Esophagus squamous epithelium (tissue), 5 donors: ENCODE measurements around the gene PLSCR2. TPM values are rescaled to one million over a fixed set of nuclear protein-coding genes. Genes with fewer than 3 reads are reported as not detected.

ENCODE experiments used
- DNase-seq: peaks from one replicate; lab custom pipeline; 2025; lab: John Stamatoyannopoulos, UW
- H3K27ac ChIP-seq, 4 donors: fragments of 200-600 bp; sonication (generic); one replicate each; pipeline ENCODE4 v1.5.1; 2016 to 2019; ENCODE audit warnings: mild to moderate bottlenecking in 1 of 4
- H3K27me3 ChIP-seq, 4 donors: fragments of 200-600 bp; sonication (generic); 1 replicate in 3 of 4; 2 replicates in 1 of 4; pipeline versions ENCODE4 v1.5.1 to v1.6.0; 2017 to 2021; ENCODE audit warnings: antibody characterized with exemption in 1 of 4
- H3K36me3 ChIP-seq, 3 donors: fragments of 200-600 bp; sonication (generic); one replicate each; pipeline ENCODE4 v1.5.1; 2016 to 2019
- H3K4me1 ChIP-seq, 3 donors: fragments of 200-600 bp; sonication (generic); one replicate each; pipeline ENCODE4 v1.5.1; 2017 to 2019
- H3K4me3 ChIP-seq, 4 donors: fragments of 200-600 bp; sonication (generic); 1 replicate in 3 of 4; 2 replicates in 1 of 4; pipeline ENCODE4 v1.5.1; 2016 to 2019; ENCODE audit warnings: mild to moderate bottlenecking in 2 of 4, moderate library complexity in 1 of 4
- H3K9me3 ChIP-seq, 3 donors: fragments of 200-600 bp; sonication (generic); one replicate each; pipeline ENCODE4 v1.5.1; 2016 to 2019
- POLR2A ChIP-seq, 4 donors: fragments of 450-650 bp; IDR thresholded peaks; one replicate each; pipeline ENCODE4 v1.6.1; 2017; ENCODE audit warnings: antibody characterized with exemption in 4 of 4, mild to moderate bottlenecking in 4 of 4, moderate library complexity in 3 of 4
- WGBS, 2 donors: methylation state at CpG; one replicate each; pipeline ENCODE4 v1.1.5; 2018; 5-methylcytosine and 5-hydroxymethylcytosine counted together
- intact Hi-C: fragments of 100-400 bp; cut with DNase I; formaldehyde crosslinking; loops from one replicate; pipeline ENCODE4 v1.15.0; 2022
- total RNA-seq, 4 donors: library from RNA; depleted of rRNA; stranded (reverse); fragments of >200 nt; gene quantifications; one replicate each; pipeline ENCODE4 v1.1.0, GENCODE V29; 2016
- TF ChIP-seq, protein P1 (sequence below), 6 experiments: fragments of 450-650 bp in 4 of 6; fragments of 200-600 bp in 2 of 6; sonication (generic) in 2 of 6; IDR thresholded peaks; one replicate each; pipeline ENCODE4 v1.5.1; 2016 to 2019; ENCODE audit warnings: antibody characterized with exemption in 6 of 6, mild to moderate bottlenecking in 4 of 6, moderate library complexity in 4 of 6
- donor health status: DM: yes; HTN: yes; CAD: no.

Gene PLSCR2
- total RNA-seq, 4 donors from 2014 or later: not detected

DNA sequence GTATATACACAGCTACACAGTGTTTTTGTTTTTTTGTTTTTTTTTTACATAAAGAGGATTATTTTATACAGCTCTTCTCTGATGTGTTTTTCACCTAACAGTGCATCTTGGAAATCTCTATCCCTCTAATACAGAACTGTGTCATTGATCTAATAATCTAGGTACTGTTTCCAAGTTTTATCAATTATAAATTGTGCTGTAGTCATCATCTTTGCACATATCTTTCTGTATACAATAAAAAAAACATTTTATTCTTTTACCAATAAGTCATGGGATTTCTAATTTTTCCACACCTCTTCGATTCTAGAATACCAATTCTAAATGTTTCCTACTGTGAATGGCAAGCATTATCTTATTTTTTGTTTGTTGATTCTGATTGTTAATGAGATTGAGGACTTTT lies 1.7 kb upstream of the PLSCR2 start:
- intact Hi-C loops: no loop called here
- 80 to 90% methylated on average over 1 of the region's 1 CpG for whole genome bisulfite sequencing, 2 donors
- Histone ChIP-seq H3K27me3 (no peaks in the 10 kb centered on the region), H3K4me3 (no peak overlapping the region), H3K9me3 (no peaks in the 10 kb centered on the region), H3K36me3 (no peaks in the 10 kb centered on the region), H3K27ac (no peak overlapping the region), H3K4me1 (peaks cover 0 to 20% (median 5%) of the 10 kb centered on the region in 3 donors)
- TF ChIP-seq, protein P1, sequence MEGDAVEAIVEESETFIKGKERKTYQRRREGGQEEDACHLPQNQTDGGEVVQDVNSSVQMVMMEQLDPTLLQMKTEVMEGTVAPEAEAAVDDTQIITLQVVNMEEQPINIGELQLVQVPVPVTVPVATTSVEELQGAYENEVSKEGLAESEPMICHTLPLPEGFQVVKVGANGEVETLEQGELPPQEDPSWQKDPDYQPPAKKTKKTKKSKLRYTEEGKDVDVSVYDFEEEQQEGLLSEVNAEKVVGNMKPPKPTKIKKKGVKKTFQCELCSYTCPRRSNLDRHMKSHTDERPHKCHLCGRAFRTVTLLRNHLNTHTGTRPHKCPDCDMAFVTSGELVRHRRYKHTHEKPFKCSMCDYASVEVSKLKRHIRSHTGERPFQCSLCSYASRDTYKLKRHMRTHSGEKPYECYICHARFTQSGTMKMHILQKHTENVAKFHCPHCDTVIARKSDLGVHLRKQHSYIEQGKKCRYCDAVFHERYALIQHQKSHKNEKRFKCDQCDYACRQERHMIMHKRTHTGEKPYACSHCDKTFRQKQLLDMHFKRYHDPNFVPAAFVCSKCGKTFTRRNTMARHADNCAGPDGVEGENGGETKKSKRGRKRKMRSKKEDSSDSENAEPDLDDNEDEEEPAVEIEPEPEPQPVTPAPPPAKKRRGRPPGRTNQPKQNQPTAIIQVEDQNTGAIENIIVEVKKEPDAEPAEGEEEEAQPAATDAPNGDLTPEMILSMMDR (IDR thresholded peaks at IDR 0.05): no peak
- TF ChIP-seq POLR2A (IDR thresholded peaks at IDR 0.05): no peak
- DNase-seq: no peak

DNA sequence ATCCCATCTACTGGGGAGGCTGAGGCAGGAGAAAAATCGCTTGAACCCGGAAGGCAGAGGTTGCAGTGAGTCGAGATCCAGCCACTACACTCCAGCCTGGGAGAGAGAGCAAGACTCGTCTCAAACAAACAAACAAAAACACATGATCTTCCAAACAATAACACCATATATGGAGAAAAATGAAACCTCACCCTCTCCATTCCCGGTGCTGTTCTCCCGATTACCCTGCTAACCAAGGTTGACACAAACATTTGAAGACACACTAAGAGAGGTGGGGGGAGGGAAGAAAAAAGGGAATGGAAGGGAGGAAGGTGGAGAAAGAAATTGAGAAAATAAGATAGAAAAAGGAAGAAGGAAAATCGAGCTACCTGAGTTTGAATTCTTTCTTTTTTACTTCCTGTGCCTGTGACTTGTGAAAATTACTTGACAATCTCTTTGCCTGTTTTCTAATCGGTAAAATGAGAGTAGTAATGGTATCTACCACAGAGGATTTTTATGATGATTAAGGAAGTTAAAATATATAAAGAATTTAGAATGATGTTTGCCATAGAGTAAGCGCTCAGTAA lies 1.1 kb upstream of the PLSCR2 start:
- Histone ChIP-seq H3K27me3 (no peaks in the 10 kb centered on the region), H3K9me3 (no peaks in the 10 kb centered on the region), H3K4me1 (peaks cover 0 to 20% (median 5%) of the 10 kb centered on the region in 3 donors), H3K27ac (peak overlapping the region in 1 of 4 donors; percentile 91), H3K4me3 (no peak overlapping the region), H3K36me3 (no peaks in the 10 kb centered on the region)
- WGBS, 2 donors: 80 to 86% methylated on average over 9 of the region's 9 CpGs
- no peak for TF ChIP-seq POLR2A (IDR thresholded peaks at IDR 0.05)
- TF ChIP-seq, protein P1 (IDR thresholded peaks at IDR 0.05): no peak
- intact Hi-C loops: no loop called here
- no peak for DNase-seq

DNA sequence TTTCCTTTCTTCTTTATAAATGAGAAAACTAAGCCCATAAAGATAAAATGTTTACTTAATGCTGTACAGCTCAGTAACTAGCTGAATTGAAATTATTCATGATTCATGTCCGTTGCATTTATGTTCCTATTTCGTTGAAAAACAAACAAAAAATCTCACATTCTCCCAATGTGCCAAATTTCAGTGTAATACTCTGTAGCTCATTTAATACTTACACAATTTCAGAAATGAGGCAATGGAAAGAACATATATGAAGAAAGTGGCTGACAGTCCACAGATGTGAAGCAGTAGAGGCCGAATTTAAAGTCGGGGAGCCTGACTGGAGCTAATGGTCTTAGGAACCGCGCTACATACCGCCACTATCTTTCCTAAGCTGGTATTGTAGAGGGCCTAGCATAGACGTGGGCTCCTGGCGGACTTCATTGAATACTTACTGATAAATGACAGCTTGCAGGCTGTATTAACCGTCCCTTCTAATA lies 651 bp downstream of the PLSCR2 start:
- DNase-seq: no peak
- Histone ChIP-seq H3K4me1 (peaks cover 0 to 24% (median 10%) of the 10 kb centered on the region in 3 donors), H3K27ac (peak overlapping the region; percentile 81 to 91 (median 86)), H3K9me3 (no peaks in the 10 kb centered on the region), H3K27me3 (no peaks in the 10 kb centered on the region), H3K4me3 (peak overlapping the region in 3 of 4 donors; percentile 62 to 75 (median 67)), H3K36me3 (no peaks in the 10 kb centered on the region)
- TF ChIP-seq, protein P1 (IDR thresholded peaks at IDR 0.05): no peak
- TF ChIP-seq POLR2A (IDR thresholded peaks at IDR 0.05): no peak
- WGBS, 2 donors: 74 to 76% methylated on average over 10 of the region's 10 CpGs
- intact Hi-C loops: no loop called here

DNA sequence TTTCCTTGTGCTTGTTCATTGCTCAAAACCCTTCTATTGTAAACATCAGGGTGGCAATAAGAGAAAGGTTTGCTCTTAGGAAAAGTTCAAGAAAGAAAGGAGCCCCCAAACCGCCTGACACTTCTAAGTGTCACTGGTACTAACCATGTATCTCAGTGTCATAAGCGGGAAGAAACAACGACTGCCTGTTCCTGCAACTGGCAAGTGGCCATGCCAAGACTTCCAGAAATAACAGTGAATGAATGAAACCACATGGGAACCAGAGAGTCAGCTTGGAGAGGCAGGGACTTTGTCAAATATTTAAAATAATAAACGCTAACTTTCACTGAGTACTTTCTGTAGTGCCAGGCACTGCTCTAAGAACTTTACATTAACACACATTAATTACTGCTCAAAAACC lies 1.1 kb downstream of the PLSCR2 start:
- no peak for DNase-seq
- H3K36me3 ChIP-seq: no peaks in the 10 kb centered on the region
- no peaks in the 10 kb centered on the region for H3K27me3 ChIP-seq
- no peaks in the 10 kb centered on the region for H3K9me3 ChIP-seq
- no peak overlapping the region for H3K4me3 ChIP-seq
- peak overlapping the region in 1 of 4 donors; percentile 91 for H3K27ac ChIP-seq
- H3K4me1 ChIP-seq: peaks cover 0 to 24% (median 10%) of the 10 kb centered on the region in 3 donors
- 64 to 69% methylated on average over 4 of the region's 4 CpGs for WGBS, 2 donors
- intact Hi-C loops: no loop called here
- TF ChIP-seq POLR2A (IDR thresholded peaks at IDR 0.05): no peak
- TF ChIP-seq, protein P1 (IDR thresholded peaks at IDR 0.05): no peak

DNA sequence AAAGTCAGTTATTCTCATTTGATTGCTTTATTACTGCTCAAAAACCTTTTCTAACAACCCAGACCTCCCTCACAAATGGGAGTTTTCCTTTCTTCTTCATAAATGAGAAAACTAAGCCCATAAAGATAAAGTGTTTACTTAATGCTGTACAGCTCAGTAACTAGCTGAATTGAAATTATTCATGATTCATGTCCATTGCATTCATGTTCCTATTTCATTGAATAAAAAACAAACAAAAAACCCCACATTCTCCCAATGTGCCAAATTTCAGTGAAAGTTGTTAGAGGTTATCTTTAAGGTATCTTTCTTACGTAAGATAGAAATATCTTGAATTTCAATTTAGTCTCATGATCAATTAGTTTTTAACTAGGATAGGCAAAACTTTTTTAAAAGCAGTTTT lies 2.8 kb downstream of the PLSCR2 start:
- TF ChIP-seq, protein P1 (IDR thresholded peaks at IDR 0.05): no peak
- no peak for TF ChIP-seq POLR2A (IDR thresholded peaks at IDR 0.05)
- Histone ChIP-seq H3K27me3 (no peaks in the 10 kb centered on the region), H3K4me3 (no peak overlapping the region), H3K36me3 (no peaks in the 10 kb centered on the region), H3K27ac (no peak overlapping the region), H3K4me1 (peaks cover 0 to 24% (median 10%) of the 10 kb centered on the region in 3 donors), H3K9me3 (no peaks in the 10 kb centered on the region)
- WGBS, 2 donors: 0 to 64% methylated on average over 1 of the region's 1 CpG
- no peak for DNase-seq
- intact Hi-C loops: no loop called here
